Activated CD8-positive, alpha-beta T cell treated with anti-CD3 and anti-CD28 coated beads, Interleukin-2, amount 10 ng/mL, durations not matched to agents 7 days and 5 days (primary cell): ENCODE results near the gene TMEM63C. TPM values are rescaled to one million over a fixed set of nuclear protein-coding genes. Genes with fewer than 3 reads are reported as not detected.

ENCODE experiments used
- ATAC-seq: fragments of 150-1000 bp; cut with Tn5 transposase; one replicate; pipeline ENCODE4 v1.10.0; 2021; ENCODE audit warnings: moderate library complexity
- CTCF ChIA-PET: fragments of 350-600 bp; sonication (Branson Sonifier 250); formaldehyde crosslinking; loops from one replicate; lab custom pipeline; 2021; ENCODE audit warnings: antibody characterized with exemption; lab: Charles Lee
- POLR2A ChIA-PET: fragments of 350-600 bp; sonication (Branson Sonifier 250); formaldehyde crosslinking; loops from one replicate; lab custom pipeline; 2021; ENCODE audit warnings: antibody characterized with exemption; lab: Charles Lee
- DNase-seq: peaks from one replicate; pipeline ENCODE4 v3.0.0-alpha.2; 2020
- H3K27ac Mint-ChIP-seq: one replicate; pipeline ENCODE4 v1.8.0; 2021; ENCODE audit warnings: mild to moderate bottlenecking, mixed read lengths
- H3K27me3 Mint-ChIP-seq: one replicate; pipeline ENCODE4 v1.8.0; 2021; ENCODE audit warnings: low read depth, mixed read lengths
- H3K36me3 Mint-ChIP-seq: one replicate; pipeline ENCODE4 v1.8.0; 2021; ENCODE audit warnings: low read depth, mixed read lengths
- H3K4me1 Mint-ChIP-seq: one replicate; pipeline ENCODE4 v1.8.0; 2021; ENCODE audit warnings: low read depth, mixed read lengths
- H3K4me3 Mint-ChIP-seq: one replicate; pipeline ENCODE4 v1.8.0; 2021; ENCODE audit warnings: mild to moderate bottlenecking, mixed read lengths
- H3K9me3 Mint-ChIP-seq: one replicate; pipeline ENCODE4 v1.8.0; 2022; ENCODE audit warnings: mixed read lengths; ENCODE audit not compliant: insufficient read depth
- total RNA-seq, 2 experiments: library from RNA; stranded (reverse); gene quantifications; one replicate each; pipeline ENCODE4 v1.2.3, GENCODE V29; 2021

TMEM63C gene
- total RNA-seq, 2 experiments from 2014 or later = 0.73 to 0.74 TPM

DNA sequence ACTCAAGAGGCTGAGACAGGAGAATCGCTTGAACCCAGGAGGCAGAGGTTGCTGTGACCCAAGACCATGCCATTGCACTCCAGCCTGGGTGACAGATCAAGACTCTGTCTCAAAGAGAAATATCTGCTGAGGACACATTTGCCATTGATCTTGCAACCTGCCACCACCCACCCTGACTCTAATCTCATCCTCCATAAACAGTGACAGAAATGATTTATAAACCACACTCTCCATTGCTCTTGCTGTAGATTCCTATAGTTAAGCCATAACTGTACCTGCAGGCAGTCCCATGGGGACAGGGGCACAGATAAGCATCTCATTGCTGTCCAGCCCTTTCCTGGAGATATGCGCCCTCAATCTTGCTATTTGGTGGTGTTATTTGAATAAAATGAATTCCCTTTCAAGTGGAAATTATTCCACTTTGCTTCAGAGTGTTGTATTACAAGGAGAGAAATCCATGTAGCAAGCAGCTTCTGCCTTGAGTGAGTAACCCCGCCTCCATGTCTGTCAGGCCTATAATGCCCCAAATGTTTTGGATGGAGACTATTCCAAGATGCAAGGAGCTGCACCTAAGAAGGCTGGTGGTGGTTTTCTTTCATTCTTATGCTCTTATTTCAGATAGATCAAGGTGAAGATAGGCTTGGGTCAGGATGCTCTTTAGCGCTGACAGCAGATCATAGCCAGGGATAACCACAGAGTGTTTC, 37.0 kb upstream of the TMEM63C start:
- ChIA-PET CTCF (interaction anchor here (1.7 kb wide), 1 partner anchor 68 kb away, joined by 5 read pairs; no protein-coding TSS in a partner anchor), POLR2A (no interaction called here)
- DNase-seq = no peak
- ATAC-seq = no peak
- Mint-ChIP-seq H3K27ac (no peak overlapping the region), H3K36me3 (no peaks in the 10 kb centered on the region), H3K27me3 (peaks cover 63% of the 10 kb centered on the region), H3K4me1 (peaks cover 10% of the 10 kb centered on the region), H3K9me3 (no peaks in the 10 kb centered on the region), H3K4me3 (no peak overlapping the region)

DNA sequence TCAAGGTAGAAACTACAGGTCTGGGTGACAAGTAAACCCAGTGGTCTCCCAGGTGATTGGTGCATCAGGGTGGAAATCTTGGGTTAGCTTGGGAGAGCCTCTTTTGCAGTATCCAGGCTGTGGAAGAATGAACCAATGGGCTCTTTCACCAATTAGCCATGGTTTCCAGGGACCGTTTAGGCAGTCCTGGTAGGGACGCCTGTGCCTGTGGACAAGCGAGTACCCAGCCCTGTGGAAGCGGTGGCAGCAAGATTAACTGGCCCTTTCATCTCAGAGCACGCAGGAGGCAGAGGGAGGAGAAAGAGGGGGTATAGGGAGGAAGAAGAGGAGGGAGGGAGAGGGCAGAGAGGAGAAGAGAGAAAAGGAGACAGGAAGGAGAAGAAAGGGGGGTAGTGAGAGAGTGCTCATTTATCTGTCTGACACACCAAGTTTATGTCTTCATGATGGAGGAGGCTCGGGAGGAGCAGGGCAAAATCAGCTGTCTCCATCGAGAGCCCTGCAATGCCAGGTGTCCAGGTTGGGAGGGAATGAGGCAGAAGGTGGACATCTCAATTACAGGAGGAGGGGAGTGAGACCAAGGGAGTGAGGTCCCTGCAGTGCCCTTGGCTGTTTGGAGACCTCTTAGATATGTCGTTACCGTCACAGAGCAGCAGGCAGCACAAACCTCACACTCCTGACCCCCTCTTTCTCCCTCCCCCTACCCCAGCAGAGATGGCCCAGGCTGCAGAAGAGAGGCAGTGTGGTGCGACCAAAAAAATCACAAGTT, 35.4 kb upstream of the TMEM63C start:
- Mint-ChIP-seq H3K27me3 (peaks cover 52% of the 10 kb centered on the region), H3K4me3 (no peak overlapping the region), H3K4me1 (peaks cover 4% of the 10 kb centered on the region), H3K27ac (no peak overlapping the region), H3K36me3 (no peaks in the 10 kb centered on the region), H3K9me3 (no peaks in the 10 kb centered on the region)
- DNase-seq = no peak
- POLR2A ChIA-PET = no interaction called here
- CTCF ChIA-PET = interaction anchor here (0.9 to 1.5 kb wide), 2 partner anchors 12 to 170 kb away, joined by 3 to 5 read pairs; no protein-coding TSS in a partner anchor
- ATAC-seq = no peak

DNA sequence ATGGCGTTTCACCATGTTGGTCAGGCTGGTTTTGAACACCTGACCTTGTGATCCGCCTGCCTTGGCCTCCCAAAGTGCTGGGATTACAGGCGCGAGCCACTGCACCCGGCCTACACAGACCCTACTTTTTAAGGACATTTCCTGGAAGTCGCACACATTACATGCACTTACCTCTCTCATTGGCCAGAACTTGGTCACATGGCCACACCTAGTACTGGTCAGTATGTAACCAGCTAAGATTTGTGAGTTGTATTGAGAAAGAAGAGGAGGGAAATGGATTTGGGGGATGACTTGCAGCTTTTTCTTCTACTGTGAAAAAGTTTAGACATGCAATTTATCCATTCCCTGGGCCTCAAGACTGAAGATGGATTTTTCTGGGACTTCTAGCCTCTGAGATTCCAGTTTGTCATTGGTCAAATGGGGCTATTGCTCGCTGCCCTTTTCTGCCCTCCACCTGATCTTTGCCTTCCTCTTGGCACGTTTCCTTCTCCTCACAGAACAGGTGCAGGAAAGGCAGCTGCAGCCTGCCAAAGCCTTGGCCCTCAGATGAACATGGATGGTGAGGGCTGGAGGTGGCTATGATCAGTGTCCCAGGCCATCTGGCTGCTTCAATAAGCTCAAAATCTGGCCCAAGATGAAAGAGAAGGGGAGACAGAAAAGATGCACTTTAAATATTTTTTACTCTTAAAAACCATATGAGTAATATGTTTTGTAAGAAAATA, 32.9 kb upstream of the TMEM63C start:
- Mint-ChIP-seq H3K4me3 (no peak overlapping the region), H3K36me3 (no peaks in the 10 kb centered on the region), H3K9me3 (no peaks in the 10 kb centered on the region), H3K27ac (no peak overlapping the region), H3K27me3 (peaks cover 42% of the 10 kb centered on the region), H3K4me1 (no peaks in the 10 kb centered on the region)
- ATAC-seq (no peak), DNase-seq (no peak)
- CTCF ChIA-PET = interaction anchor here (1.0 to 8.4 kb wide), 7 partner anchors 9 to 276 kb away, joined by 3 to 108 read pairs (median 6); no protein-coding TSS in a partner anchor
- POLR2A ChIA-PET = no interaction called here

DNA sequence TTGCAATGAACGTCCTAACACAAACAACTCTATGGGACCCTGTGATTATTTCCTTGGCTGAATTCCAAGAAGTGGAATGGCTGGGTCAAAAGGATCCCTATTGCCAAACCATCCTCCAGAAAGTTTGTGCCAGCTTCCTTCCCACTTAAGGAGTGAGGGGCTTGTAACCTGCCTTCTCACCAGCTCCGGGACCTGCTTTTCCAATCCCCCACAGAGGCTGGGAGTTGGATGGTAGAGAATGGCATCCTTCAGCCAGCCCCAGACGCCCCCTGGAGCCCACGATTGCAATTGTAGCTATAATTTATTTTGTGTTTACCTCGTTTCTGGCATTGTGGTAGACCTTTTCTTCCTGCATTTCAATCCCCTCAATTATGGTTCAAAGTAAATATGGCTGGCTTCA, 30.4 kb upstream of the TMEM63C start:
- Mint-ChIP-seq H3K27ac (no peak overlapping the region), H3K36me3 (no peaks in the 10 kb centered on the region), H3K4me1 (no peaks in the 10 kb centered on the region), H3K4me3 (no peak overlapping the region), H3K9me3 (no peaks in the 10 kb centered on the region), H3K27me3 (peaks cover 32% of the 10 kb centered on the region)
- DNase-seq (no peak), ATAC-seq (no peak)
- CTCF ChIA-PET = interaction anchor here (0.7 to 8.4 kb wide), 26 partner anchors 8 to 441 kb away, joined by 3 to 108 read pairs (median 5); partner anchors contain the start of genes GSTZ1, POMT2, VIPAS39 and ZDHHC22
- POLR2A ChIA-PET = no interaction called here

DNA sequence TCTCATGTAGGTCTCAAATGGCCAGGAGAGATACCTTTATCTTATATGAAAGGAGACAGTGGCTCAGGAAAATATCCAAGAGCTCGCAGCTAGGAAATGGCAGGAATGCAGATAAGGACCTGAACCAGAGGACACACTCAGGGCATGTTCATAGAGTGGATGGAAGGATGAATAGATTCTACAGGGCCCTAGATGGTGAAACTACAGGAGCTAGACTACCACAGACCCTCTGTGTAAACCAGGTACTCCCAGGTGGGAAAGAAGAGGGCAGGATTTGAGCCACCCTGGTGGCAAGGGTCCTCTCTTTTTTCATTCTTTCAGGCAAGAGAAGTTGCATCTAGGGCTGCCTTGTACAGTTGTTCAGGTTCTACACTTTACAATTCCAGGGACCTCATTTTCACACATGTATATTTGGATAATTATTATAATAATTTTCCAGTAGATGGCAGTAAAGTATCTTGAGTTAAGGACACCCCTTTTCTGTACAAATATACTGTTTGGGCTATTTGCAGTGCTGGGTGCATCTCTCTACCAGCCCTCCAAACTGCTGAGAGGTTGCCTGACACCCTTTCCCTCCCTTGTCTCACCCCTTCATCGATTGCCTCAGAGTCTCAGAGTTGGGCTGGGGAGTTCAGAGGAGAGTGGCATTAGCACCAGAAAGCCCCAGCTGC, 29.5 kb upstream of the TMEM63C start:
- Mint-ChIP-seq H3K4me1 (no peaks in the 10 kb centered on the region), H3K36me3 (no peaks in the 10 kb centered on the region), H3K4me3 (no peak overlapping the region), H3K27me3 (peaks cover 26% of the 10 kb centered on the region), H3K27ac (no peak overlapping the region), H3K9me3 (no peaks in the 10 kb centered on the region)
- ChIA-PET POLR2A (interaction anchor here (0.6 kb wide), 1 partner anchor 170 kb away, joined by 3 read pairs; no protein-coding TSS in a partner anchor), CTCF (interaction anchor here (0.7 to 8.4 kb wide), 27 partner anchors 9 to 442 kb away, joined by 3 to 108 read pairs (median 5); partner anchors contain the start of genes GSTZ1, POMT2, VIPAS39 and ZDHHC22)
- peak; percentile 63 for ATAC-seq
- no peak for DNase-seq

DNA sequence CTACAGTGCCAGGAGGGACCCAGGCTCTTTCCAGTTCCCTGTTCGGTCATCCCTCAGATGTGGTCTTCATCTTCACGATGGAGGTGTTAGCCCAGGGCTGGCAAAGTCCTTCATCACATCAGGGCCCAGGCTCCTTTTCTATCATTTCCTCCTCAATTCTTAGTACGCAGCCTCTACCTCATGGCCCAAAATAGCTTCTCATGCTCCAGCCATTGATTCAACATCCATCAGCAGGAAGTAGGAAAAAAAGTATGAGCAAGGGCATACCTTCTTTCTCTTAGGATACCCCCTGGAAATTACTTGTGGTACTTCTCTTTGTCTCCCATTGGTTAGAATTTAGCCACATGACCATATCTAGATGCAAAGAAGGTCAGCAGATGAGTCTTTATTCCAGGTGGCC, 27.8 kb upstream of the TMEM63C start:
- Mint-ChIP-seq H3K27ac (no peak overlapping the region), H3K27me3 (peaks cover 34% of the 10 kb centered on the region), H3K9me3 (no peaks in the 10 kb centered on the region), H3K4me3 (no peak overlapping the region), H3K36me3 (no peaks in the 10 kb centered on the region), H3K4me1 (no peaks in the 10 kb centered on the region)
- ATAC-seq (no peak), DNase-seq (no peak)
- ChIA-PET POLR2A (no interaction called here), CTCF (interaction anchor here (1.2 to 8.4 kb wide), 5 partner anchors 11 to 162 kb away, joined by 3 to 108 read pairs (median 16); no protein-coding TSS in a partner anchor)

DNA sequence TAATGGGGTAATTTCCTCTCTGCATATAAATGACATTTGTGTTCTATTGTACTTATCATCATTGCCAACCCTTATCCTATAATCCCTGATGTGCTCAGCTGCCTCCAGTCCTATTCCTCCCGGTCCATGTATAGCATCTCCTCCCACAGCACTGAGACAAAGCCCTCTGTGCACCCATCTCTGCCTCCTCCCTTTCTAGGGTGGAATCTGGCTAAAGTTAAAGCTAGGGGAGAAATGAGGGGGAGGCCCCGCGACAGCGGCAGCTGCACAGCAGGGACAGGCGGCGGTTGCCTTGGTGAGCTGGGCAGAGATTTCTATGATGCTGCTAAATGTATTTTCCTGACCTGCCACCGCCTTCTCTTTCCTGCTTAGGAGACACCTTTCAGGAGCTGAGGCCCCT, 27.2 kb upstream of the TMEM63C start:
- ChIA-PET CTCF (interaction anchor here (2.2 to 8.4 kb wide), 3 partner anchors 58 to 161 kb away, joined by 8 to 108 read pairs (median 40); no protein-coding TSS in a partner anchor), POLR2A (no interaction called here)
- no peak for DNase-seq
- peaks cover 37% of the 10 kb centered on the region for H3K27me3 Mint-ChIP-seq
- H3K9me3 Mint-ChIP-seq = no peaks in the 10 kb centered on the region
- no peaks in the 10 kb centered on the region for H3K36me3 Mint-ChIP-seq
- ATAC-seq = no peak
- H3K4me1 Mint-ChIP-seq = no peaks in the 10 kb centered on the region
- H3K27ac Mint-ChIP-seq = no peak overlapping the region
- no peak overlapping the region for H3K4me3 Mint-ChIP-seq

DNA sequence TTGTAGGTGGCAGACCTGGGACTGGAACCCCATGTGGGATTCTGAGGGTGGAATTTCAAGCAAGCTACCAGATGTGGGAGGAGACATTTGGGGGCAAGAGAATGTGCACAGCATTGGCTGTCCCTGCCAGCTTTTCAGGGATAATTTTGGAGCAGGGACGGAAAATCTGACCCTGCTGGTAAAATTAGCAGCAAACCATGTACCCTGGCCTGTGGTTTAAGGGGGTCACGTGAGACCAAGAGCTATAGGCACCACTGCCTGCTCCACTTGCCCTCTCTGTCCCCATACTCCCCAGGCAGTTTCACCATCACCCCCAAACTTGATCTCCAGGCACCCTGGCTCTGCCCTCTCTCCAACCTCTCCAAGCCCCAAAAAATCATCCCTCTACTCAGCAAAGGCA, 26.5 kb upstream of the TMEM63C start:
- ChIA-PET POLR2A (no interaction called here), CTCF (interaction anchor here (2.2 to 8.4 kb wide), 2 partner anchors 146 to 161 kb away, joined by 8 to 108 read pairs; no protein-coding TSS in a partner anchor)
- ATAC-seq (no peak), DNase-seq (no peak)
- Mint-ChIP-seq H3K27ac (no peak overlapping the region), H3K4me3 (no peak overlapping the region), H3K36me3 (no peaks in the 10 kb centered on the region), H3K9me3 (no peaks in the 10 kb centered on the region), H3K27me3 (peaks cover 37% of the 10 kb centered on the region), H3K4me1 (no peaks in the 10 kb centered on the region)

DNA sequence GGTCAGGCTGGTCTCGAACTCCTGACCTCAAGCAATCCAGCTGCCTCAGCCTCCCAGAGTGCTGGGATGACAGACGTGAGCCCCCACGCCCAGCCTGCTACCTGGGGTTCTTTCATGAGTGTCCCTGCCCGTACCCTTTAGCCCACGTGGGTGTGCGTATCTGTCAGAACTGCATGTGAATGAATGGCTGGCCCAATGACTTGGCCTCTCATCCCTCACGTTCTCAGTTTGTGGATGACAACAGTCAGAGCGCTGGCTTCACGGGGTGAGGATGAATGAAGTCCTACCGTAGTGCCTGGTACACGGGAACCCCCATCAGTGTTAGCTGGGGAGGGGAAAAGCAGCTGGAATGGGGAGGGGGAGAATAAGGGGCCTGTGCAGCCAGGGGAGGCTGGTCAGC, 23.9 kb upstream of the TMEM63C start:
- ChIA-PET CTCF (interaction anchor here (0.6 to 1.2 kb wide), 3 partner anchors 18 to 543 kb away, joined by 3 to 4 read pairs (median 3); no protein-coding TSS in a partner anchor), POLR2A (no interaction called here)
- Mint-ChIP-seq H3K9me3 (no peaks in the 10 kb centered on the region), H3K4me1 (no peaks in the 10 kb centered on the region), H3K27me3 (peaks cover 35% of the 10 kb centered on the region), H3K4me3 (no peak overlapping the region), H3K27ac (no peak overlapping the region), H3K36me3 (no peaks in the 10 kb centered on the region)
- ATAC-seq = no peak
- DNase-seq = no peak

DNA sequence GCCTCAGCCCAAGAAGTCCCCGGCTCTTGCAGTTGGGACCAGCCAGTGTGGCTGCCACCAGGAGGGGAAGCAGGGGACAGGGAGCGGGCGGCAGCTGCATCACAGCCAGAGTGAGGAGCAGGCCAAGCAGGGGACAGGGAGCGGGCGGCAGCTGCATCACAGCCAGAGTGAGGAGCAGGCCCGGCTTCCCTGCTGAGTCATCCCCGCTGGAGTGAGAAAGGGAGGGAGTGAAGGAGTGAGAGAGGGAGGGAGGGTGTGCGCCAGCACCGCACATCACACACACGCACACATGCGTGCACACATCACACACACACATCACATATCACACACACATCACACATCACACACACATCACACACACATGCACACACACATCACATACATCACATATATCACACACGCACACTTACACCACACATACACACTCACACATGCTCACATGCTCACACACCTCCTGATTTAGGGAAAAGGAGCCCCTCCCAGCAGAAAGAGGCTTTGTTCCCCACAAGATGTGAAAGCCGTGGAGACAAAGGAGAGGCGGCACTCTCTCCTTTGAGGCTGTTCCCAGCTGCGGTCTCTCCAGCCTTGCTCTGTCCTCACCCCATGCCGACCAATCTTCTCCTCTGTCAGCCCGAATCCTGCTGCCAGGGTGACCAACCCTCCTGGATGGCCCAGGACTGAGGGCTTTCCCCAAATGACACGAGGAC, 23.3 kb upstream of the TMEM63C start:
- H3K27me3 Mint-ChIP-seq = peaks cover 33% of the 10 kb centered on the region
- ATAC-seq = no peak
- CTCF ChIA-PET = interaction anchor here (0.6 kb wide), 1 partner anchor 544 kb away, joined by 3 read pairs; no protein-coding TSS in a partner anchor
- H3K4me3 Mint-ChIP-seq = no peak overlapping the region
- no peaks in the 10 kb centered on the region for H3K9me3 Mint-ChIP-seq
- POLR2A ChIA-PET = no interaction called here
- H3K36me3 Mint-ChIP-seq = no peaks in the 10 kb centered on the region
- no peaks in the 10 kb centered on the region for H3K4me1 Mint-ChIP-seq
- no peak overlapping the region for H3K27ac Mint-ChIP-seq
- DNase-seq = no peak
